GM12892 (cell line): ENCODE results near the gene UBE2E1.

Experiments used
- POLR2A ChIP-seq: IDR thresholded peaks from 2 replicates; pipeline ENCODE4 v1.6.1; 2011; ENCODE audit warnings: low read depth, low read length, control low read depth
- POLR2AphosphoS5 ChIP-seq: IDR thresholded peaks from 2 replicates; pipeline ENCODE4 v1.6.1; 2011; ENCODE audit warnings: low read depth, low read length, control low read depth

- TF ChIP-seq POLR2A = no peak
- no peak for TF ChIP-seq POLR2AphosphoS5
Observed at GRCh38 chr3:23836536-23837230, 30.9 kb downstream of the UBE2E1 start.
